Anterior cingulate cortex (tissue), 58 donors: Measurements from ENCODE around the gene THSD4.
"Not testable (repeated sequence)": the region's sequence is repeated elsewhere in the genome, so short reads cannot be mapped to it uniquely, and the experiment has no call there.

ENCODE experiments used
- DNase-seq, 58 donors: peaks; one replicate each; lab custom pipeline; 2025; lab: John Stamatoyannopoulos, UW

The THSD4 gene

GRCh38 chr15:71359246-71359645 lies 244.0 kb downstream of the THSD4 start:
- no peak for DNase-seq

GRCh38 chr15:71362556-71362955 lies 247.3 kb downstream of the THSD4 start:
- DNase-seq: no peak

GRCh38 chr15:71362987-71363968 lies 248.0 kb downstream of the THSD4 start:
- no peak for DNase-seq

GRCh38 chr15:71364117-71364584 lies 248.9 kb downstream of the THSD4 start:
- no peak for DNase-seq

- no peak for DNase-seq
These were observed 251.3 kb downstream of the THSD4 start for GRCh38 chr15:71366522-71366921.

GRCh38 chr15:71366926-71367325 lies 251.7 kb downstream of the THSD4 start:
- DNase-seq: no peak

GRCh38 chr15:71367737-71368136 lies 252.5 kb downstream of the THSD4 start:
- DNase-seq: not testable (repeated sequence)

GRCh38 chr15:71372769-71373168 lies 257.5 kb downstream of the THSD4 start:
- DNase-seq: not testable (repeated sequence)

- DNase-seq: no peak
These were observed 258.6 kb downstream of the THSD4 start for GRCh38 chr15:71373917-71374316.

GRCh38 chr15:71374607-71375352 lies 259.5 kb downstream of the THSD4 start:
- no peak for DNase-seq

- DNase-seq: no peak
These were observed 260.7 kb downstream of the THSD4 start for GRCh38 chr15:71375934-71376333.

GRCh38 chr15:71379893-71380292 lies 264.6 kb downstream of the THSD4 start:
- DNase-seq: no peak

GRCh38 chr15:71380345-71380744 lies 265.1 kb downstream of the THSD4 start:
- DNase-seq: no peak

GRCh38 chr15:71384501-71384900 lies 269.2 kb downstream of the THSD4 start:
- DNase-seq: no peak

- peak in 1 of 58 donors; percentile 0 for DNase-seq
These were observed 269.8 kb downstream of the THSD4 start for GRCh38 chr15:71385026-71385425.

- DNase-seq: no peak
These were observed 270.2 kb downstream of the THSD4 start for GRCh38 chr15:71385457-71385856.

- DNase-seq: no peak
These were observed 270.7 kb downstream of the THSD4 start for GRCh38 chr15:71386005-71386404.

- DNase-seq: peak in 1 of 58 donors; percentile 27
These were observed 271.4 kb downstream of the THSD4 start for GRCh38 chr15:71386448-71387236.

- no peak for DNase-seq
These were observed 272.5 kb downstream of the THSD4 start for GRCh38 chr15:71387810-71388209.

GRCh38 chr15:71390096-71390495 lies 274.8 kb downstream of the THSD4 start:
- DNase-seq: no peak
